HG03521 (cell line): ENCODE measurements around the gene SLC2A1.
"Not testable (repeated sequence)": the region's sequence is repeated elsewhere in the genome, so short reads cannot be mapped to it uniquely, and the experiment has no call there.

Source experiments
- ATAC-seq: cut with Tn5 transposase; IDR thresholded peaks from one replicate; pipeline ENCODE4 v1.9.1; 2021; ENCODE audit warnings: mild to moderate bottlenecking, moderate library complexity; ENCODE audit not compliant: unreplicated experiment

The SLC2A1 gene

GRCh38 chr1:42913426-42914091, 45.1 kb downstream of the SLC2A1 start:
- no peak for ATAC-seq

GRCh38 chr1:42910985-42911384, 47.7 kb downstream of the SLC2A1 start:
- no peak for ATAC-seq

GRCh38 chr1:42908046-42908445, 50.6 kb downstream of the SLC2A1 start:
- ATAC-seq, result no peak

- no peak for ATAC-seq
These were observed 54.2 kb downstream of the SLC2A1 start for GRCh38 chr1:42904434-42904833.

- ATAC-seq, result not testable (repeated sequence)
These were observed 58.7 kb downstream of the SLC2A1 start for GRCh38 chr1:42899960-42900359.

GRCh38 chr1:42891465-42892138, 67.1 kb downstream of the SLC2A1 start:
- ATAC-seq, result no peak

- no peak for ATAC-seq
These were observed 69.4 kb downstream of the SLC2A1 start for GRCh38 chr1:42889264-42889663.

GRCh38 chr1:42888013-42888633, 70.5 kb downstream of the SLC2A1 start:
- ATAC-seq, result no peak

- ATAC-seq, result no peak
These were observed 71.3 kb downstream of the SLC2A1 start for GRCh38 chr1:42887366-42887765.

GRCh38 chr1:42886800-42887199, 71.9 kb downstream of the SLC2A1 start:
- no peak for ATAC-seq

- no peak for ATAC-seq
These were observed 72.5 kb downstream of the SLC2A1 start for GRCh38 chr1:42886046-42886739.

GRCh38 chr1:42880384-42880783, 78.3 kb downstream of the SLC2A1 start:
- no peak for ATAC-seq

GRCh38 chr1:42877380-42877779, 81.3 kb downstream of the SLC2A1 start:
- ATAC-seq, result no peak

GRCh38 chr1:42876009-42876408, 82.7 kb downstream of the SLC2A1 start:
- no peak for ATAC-seq
